ENCODE results near the gene HNRNPA1.

HNRNPA1 gene

GRCh38 chr12:54331461-54331860, 50.9 kb downstream of the HNRNPA1 start:
- peaks cover 5% of the 10 kb centered on the region for H3K36me3 Mint-ChIP-seq
- no peaks in the 10 kb centered on the region for H3K27me3 Mint-ChIP-seq
- peaks cover 34% of the 10 kb centered on the region for H3K4me1 Mint-ChIP-seq
- H3K27ac Mint-ChIP-seq = no peak overlapping the region
- no peak for ATAC-seq
- H3K4me3 Mint-ChIP-seq = no peak overlapping the region
- H3K9me3 Mint-ChIP-seq = no peaks in the 10 kb centered on the region

GRCh38 chr12:54333420-54334034, 53.0 kb downstream of the HNRNPA1 start:
- Mint-ChIP-seq H3K4me1 (peaks cover 33% of the 10 kb centered on the region), H3K27ac (no peak overlapping the region), H3K4me3 (no peak overlapping the region), H3K36me3 (peaks cover 5% of the 10 kb centered on the region), H3K9me3 (no peaks in the 10 kb centered on the region), H3K27me3 (no peaks in the 10 kb centered on the region)
- ATAC-seq = no peak

All from stimulated activated memory B cell treated with anti-CD40 and anti-IgM and Interleukin-4, amounts not matched to agents 10 μg/mL and 1 μg/mL and 100 μg/mL, for 72 hours (primary cell).